Gastroesophageal sphincter (tissue), 3 donors: ENCODE results near the gene KCNQ4.

Experiments used
- POLR2A ChIP-seq, 2 donors: fragments of 450-650 bp; IDR thresholded peaks; one replicate each; pipeline ENCODE4 v1.6.1; 2017; ENCODE audit warnings: antibody characterized with exemption in 2 of 2, mild to moderate bottlenecking in 2 of 2, moderate library complexity in 1 of 2
- TF ChIP-seq, protein P1 (sequence below), 4 experiments: fragments of 200-600 bp in 2 of 4; fragments of 450-650 bp in 2 of 4; sonication (generic) in 1 of 4; IDR thresholded peaks; one replicate each; pipeline ENCODE4 v1.5.1; 2017 to 2019; ENCODE audit warnings: antibody characterized with exemption in 4 of 4, mild to moderate bottlenecking in 2 of 4, moderate library complexity in 2 of 4

DNA sequence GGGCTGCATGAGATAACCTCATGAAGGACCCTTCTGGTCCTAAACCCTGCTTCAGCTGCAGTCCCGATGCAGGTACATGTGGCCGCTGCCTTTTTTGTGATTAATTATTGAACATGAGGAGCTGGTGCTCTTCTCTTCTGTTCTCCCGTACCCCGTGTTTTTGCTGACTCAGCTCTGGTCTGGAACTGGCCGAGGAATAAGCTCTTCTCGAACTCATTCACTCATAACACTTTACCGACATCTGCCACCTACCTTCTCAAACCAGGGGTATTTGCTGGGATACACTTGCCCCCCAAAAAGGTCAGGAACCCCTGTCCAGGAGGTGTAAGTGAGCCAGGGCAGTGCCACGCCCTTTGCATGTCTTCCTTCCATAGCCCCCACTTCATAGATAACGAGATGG lies 31.8 kb downstream of the KCNQ4 start:
- TF ChIP-seq POLR2A (IDR thresholded peaks at IDR 0.05), result no peak
- TF ChIP-seq, protein P1, sequence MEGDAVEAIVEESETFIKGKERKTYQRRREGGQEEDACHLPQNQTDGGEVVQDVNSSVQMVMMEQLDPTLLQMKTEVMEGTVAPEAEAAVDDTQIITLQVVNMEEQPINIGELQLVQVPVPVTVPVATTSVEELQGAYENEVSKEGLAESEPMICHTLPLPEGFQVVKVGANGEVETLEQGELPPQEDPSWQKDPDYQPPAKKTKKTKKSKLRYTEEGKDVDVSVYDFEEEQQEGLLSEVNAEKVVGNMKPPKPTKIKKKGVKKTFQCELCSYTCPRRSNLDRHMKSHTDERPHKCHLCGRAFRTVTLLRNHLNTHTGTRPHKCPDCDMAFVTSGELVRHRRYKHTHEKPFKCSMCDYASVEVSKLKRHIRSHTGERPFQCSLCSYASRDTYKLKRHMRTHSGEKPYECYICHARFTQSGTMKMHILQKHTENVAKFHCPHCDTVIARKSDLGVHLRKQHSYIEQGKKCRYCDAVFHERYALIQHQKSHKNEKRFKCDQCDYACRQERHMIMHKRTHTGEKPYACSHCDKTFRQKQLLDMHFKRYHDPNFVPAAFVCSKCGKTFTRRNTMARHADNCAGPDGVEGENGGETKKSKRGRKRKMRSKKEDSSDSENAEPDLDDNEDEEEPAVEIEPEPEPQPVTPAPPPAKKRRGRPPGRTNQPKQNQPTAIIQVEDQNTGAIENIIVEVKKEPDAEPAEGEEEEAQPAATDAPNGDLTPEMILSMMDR (IDR thresholded peaks at IDR 0.05), result no peak
